NCI-H2196 (cell line): Measurements from ENCODE around the gene SNRPA.
"Not testable (repeated sequence)": the region's sequence is repeated elsewhere in the genome, so short reads cannot be mapped to it uniquely, and the experiment has no call there.

Source experiments
- DNase-seq: peaks from one replicate; lab custom pipeline; 2025; ENCODE audit not compliant: unreplicated experiment; lab: John Stamatoyannopoulos, UW

The SNRPA gene

GRCh38 chr19:40800339-40800996 lies 49.5 kb downstream of the SNRPA start:
- DNase-seq = no peak

- no peak for DNase-seq
Measured at GRCh38 chr19:40800997-40801377, 50.0 kb downstream of the SNRPA start.

GRCh38 chr19:40801426-40802299 lies 50.7 kb downstream of the SNRPA start:
- no peak for DNase-seq

- no peak for DNase-seq
Measured at GRCh38 chr19:40802300-40803169, 51.5 kb downstream of the SNRPA start.

GRCh38 chr19:40803170-40803856 lies 52.3 kb downstream of the SNRPA start:
- no peak for DNase-seq

- peak; percentile 44 for DNase-seq
Measured at GRCh38 chr19:40803857-40804782, 53.1 kb downstream of the SNRPA start.

GRCh38 chr19:40804783-40805242 lies 53.8 kb downstream of the SNRPA start:
- DNase-seq = no peak

- no peak for DNase-seq
Measured at GRCh38 chr19:40805258-40805868, 54.4 kb downstream of the SNRPA start.

GRCh38 chr19:40806423-40807146 lies 55.6 kb downstream of the SNRPA start:
- no peak for DNase-seq

- peak; percentile 22 for DNase-seq
Measured at GRCh38 chr19:40807147-40808020, 56.4 kb downstream of the SNRPA start.

GRCh38 chr19:40808021-40808325 lies 57.0 kb downstream of the SNRPA start:
- DNase-seq = no peak

GRCh38 chr19:40808497-40808896 lies 57.5 kb downstream of the SNRPA start:
- no peak for DNase-seq

- DNase-seq = no peak
Measured at GRCh38 chr19:40809358-40810086, 58.5 kb downstream of the SNRPA start.

- no peak for DNase-seq
Measured at GRCh38 chr19:40810160-40810559, 59.2 kb downstream of the SNRPA start.

GRCh38 chr19:40810649-40811408 lies 59.8 kb downstream of the SNRPA start:
- DNase-seq = not testable (repeated sequence)
